Activated T-cell treated with anti-CD3 and anti-CD28 coated beads for 4 hours (primary cell): ENCODE measurements around the gene FARSB.
"Not testable (repeated sequence)": the region's sequence is repeated elsewhere in the genome, so short reads cannot be mapped to it uniquely, and the experiment has no call there.

Experiments used
- DNase-seq: peaks from one replicate; pipeline ENCODE4 v3.0.0-alpha.2; 2020

FARSB gene

DNA sequence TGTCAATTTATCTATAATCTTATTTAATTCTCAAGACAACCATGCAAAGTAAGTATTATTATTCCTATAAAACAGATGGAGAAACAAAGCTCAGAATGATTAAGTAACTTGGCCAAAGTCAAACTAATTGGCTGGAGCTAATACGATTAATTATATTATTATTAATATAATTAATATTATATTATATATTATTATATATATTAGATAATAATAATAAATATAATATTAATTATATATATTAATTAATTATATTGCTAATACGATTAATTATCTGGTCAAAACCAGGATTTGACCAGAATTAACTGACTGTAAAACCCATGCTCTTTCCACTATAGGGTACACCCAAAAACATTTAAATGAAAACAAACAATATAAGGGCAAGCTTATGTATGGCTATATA, 52.4 kb downstream of the FARSB start:
- DNase-seq, result no peak

DNA sequence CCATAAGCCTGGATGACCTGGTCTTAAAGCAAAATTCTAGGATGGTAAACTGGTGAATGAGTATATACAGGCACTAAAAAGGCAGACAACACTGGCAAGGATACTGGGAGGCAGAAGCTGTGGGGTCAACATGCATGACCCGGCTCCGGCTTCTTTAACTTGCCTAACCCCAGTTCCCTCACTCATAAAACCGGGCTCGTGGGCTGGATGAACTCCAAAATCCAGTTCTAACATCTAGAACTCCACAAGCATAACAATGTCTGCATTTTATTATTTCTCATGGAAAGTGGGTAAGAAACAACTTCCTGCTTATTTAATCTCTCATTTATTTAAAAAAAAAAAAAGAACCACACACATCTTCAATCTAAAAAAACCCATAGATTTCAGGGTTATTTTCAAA, 57.3 kb downstream of the FARSB start:
- no peak for DNase-seq

DNA sequence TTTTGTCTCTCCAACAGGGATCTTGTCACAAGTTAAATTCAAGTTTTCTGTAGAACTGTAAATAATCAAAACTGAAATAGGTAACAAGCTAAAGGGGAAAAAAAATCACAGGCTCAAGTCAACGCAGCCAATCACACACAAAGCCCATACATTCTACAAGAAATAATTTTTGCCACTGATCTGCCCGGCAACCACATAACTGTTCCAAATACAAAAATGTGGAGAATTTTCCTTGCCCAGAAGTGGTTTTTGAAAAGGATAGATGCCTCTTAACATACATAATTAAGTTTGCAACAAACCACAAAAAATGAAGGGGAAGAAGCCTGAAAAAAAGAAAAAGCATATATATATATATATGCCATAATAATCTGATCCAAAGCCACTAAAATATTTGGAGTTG, 60.3 kb downstream of the FARSB start:
- DNase-seq, result no peak

DNA sequence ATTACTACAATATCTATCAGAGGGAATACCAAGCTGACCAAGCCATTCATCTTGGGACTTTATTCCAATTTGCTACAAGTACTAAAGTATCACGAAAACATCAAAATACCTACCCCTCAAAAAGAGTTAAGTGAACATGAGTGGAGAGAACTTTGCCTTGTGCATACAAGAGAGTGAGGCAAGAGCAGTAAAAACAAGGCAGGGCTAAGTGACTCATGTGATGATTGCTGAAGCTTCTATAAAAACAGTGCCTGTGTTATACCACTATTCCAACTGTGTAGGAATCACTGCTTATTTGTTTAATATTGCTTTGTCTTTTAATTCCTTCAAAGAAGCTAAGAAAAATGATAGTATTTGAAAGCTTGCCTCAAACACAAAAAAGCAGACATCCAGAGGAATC, 61.2 kb downstream of the FARSB start:
- DNase-seq, result no peak

DNA sequence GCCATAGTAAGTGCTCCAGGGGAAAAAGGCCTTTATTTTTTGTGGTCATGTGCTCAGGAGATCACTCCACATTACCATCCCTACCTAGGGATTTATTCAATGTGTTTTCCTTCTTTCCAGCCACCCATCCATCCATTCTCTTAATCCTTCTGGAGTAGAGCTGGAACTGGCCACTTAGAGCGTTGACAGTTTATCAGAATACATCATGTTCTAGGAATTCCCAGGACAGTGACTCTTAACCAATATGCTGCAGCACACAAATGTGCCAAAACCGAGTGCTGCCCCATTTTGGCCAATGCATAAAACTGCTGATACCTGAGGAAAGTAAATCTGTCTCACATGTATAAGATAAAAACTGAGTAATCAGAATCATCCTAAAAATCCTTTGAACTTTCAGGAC, 63.7 kb downstream of the FARSB start:
- DNase-seq, result no peak

DNA sequence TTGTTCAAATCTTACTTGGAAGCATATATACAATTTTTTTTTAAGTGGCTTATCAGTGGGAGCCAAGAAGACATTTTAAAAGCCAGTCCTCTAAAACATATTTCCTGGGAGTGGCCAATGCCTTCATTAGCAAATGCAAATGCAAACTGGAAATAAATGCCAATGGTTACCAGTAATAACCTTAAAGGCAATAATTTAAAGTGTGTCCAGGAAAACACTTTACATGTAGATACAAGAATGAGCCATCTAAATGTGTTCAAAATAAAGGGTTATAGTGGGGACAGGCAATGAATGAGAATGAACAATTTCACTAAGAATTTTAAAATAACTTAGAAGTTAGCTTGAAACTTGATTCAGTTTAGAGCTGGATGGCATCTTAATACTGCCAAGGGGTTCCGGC, 64.2 kb downstream of the FARSB start:
- DNase-seq, result no peak

DNA sequence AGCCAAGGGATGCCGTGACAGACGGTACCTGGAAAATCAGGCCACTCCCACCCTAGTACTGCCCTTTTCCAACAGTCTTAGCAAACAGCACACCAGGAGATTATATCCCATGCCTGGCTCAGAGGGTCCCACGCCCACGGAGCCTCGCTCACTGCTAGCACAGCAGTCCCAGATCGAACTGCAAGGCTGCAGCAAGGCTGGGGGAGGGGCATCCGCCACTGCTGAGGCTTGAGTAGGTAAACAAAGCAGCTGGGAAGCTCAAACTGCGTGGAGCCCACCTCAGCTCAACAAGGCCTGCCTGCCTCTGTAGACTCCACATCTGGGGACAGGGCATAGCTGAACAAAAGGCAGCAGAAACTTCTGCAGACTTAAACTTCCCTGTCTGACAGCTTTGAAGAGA, 71.3 kb downstream of the FARSB start:
- not testable (repeated sequence) for DNase-seq

DNA sequence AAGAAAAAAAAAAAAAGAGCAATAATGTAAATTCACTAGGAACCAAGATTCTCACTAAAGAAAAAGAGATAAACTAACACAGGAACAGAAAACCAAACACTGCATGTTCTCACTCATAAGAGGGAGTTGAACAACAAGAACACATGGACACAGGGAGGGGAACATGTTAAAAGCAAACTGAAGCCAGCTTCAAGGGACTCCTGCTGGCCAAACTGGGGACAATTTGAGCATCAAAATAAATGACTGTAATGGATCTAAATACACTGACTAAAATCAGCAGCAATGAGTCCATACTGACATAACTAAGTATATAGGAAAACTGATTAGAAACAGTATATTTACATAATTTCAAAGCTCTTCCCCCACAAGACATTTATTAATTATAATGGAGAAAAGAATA, 73.0 kb downstream of the FARSB start:
- DNase-seq, result no peak

DNA sequence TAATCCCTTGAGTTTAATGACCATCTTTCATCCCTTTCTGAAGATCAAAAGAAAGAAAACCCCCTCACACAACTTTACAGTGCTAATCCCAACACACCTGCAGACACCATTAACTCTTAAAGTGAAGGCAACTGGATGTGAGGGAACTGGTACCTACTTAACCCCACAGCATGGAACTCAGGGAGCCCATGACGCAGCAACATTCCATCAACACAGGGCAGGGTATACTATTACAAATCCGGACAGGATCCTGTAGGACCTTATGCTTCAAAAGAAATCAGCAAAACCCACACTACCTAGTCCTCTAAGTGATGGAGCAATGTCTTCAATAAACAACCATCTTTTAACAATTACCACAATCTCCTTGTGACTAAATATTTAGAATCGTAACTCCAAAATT, 78.6 kb downstream of the FARSB start:
- no peak for DNase-seq

DNA sequence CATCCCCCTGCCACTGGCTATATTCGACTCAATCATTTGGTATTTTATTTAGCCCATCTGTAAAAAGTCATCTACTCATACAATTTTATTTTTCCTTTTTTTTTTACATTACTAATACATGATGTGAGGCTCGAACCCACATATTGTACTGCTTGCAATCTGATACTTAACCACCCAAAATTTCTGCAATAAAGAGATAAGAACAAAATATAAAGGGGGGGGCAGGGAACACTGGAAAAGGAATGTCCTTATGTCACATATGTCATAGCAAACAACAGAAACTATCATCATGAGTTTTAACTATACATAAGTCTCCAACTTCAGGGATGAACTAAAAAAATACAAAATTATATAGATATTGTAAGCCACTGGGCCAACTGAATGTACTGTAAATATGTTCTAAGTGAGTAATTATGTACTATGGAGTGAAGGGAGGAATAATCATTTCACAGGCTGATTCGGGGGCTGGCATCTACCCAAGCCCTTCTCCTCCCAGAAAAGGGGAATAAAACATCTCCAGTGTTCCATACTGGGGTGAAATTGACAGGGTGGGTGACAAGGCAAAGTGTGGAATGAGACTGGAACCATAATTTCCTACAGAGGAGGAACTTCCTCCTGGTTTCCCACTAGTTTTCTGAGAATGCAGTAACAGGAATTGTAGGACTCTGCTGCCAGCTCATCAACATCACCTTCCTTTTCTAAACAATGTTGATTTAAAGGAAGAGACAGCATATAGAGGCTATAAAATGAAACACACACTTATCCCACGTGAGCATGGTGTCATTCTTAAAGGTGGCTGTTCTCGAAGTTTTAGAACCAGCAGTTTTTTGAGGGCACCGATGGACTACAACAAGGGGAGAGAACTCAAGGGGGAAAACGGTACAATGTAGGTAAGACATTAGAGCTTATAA, 79.5 kb downstream of the FARSB start:
- no peak for DNase-seq

DNA sequence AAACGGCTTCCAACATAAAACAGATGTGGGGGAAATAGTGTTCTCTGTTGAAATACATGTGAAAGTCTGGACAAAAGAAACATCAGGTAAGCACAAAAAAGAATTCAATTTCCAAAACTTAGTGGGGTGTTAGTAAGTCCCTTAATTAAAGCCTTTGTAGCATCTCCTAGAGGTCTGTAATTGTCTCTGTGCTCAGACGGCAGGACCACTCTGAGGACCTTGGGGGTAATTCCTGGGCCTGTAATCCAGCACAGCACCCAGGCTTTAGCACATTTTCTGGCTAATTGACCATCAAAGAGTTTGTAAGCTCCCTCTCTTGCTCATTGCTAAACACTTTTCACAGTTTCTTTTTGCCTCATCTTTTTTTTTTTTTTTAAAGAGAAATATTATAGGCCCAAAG, 80.3 kb downstream of the FARSB start:
- no peak for DNase-seq

DNA sequence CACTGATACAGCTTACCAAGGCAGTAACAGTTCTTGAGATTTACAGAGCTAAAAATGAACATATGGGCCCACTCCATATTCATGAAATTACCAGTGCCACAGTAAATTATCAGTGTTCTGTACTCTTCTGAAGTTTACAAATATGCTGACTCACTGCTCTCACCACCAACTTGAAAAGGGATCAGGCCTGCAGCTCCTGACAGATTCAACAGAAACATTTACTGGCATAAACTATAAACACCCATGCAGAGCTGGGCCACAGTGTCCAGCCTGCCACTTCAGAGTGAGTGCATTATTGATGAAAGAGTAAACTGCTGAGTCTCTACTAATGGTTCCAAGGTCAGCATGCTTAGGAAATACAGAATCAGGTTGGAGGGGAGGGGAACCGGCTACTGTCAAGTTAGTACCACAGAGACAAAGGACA, 83.1 kb downstream of the FARSB start:
- no peak for DNase-seq

DNA sequence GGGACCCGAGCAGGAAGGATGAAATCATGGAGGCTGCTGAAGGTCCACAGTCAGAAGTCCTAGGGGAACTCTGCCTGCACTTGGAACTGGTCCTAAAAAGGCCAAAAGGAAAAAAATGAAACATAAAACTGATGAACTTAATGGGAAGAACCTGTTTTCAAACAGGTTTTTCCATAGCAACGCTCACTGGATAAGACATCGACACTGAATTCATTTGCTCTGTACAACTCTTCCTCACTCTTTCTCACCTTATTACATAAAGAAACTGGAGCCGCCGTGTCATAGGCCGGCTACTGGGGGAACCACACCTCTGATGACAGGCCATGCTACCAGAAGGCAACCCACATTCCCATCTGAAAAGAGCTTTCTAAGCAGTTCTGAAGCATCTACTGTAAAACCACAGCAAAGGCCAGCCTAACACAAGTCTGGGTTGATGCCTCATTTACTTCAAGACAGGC, 83.6 kb downstream of the FARSB start:
- no peak for DNase-seq

DNA sequence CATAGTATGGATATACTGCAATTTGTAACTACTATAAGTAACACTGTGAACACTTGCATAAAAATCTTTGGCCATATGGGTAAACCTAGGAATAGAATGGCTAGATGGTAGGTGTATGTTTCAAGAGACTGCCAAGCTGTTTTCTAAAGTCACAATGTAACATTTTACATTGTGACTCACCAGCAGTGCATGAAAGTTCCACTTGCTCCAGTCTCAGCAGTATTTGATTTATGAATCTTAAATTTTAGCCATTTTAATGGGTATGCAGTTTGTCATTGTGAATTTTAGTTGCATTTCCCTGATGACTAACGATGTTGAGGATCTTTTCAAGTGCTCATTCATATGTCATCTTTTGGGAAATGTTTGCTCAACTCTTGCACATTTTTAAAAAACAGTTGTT, 86.1 kb downstream of the FARSB start:
- DNase-seq, result no peak

DNA sequence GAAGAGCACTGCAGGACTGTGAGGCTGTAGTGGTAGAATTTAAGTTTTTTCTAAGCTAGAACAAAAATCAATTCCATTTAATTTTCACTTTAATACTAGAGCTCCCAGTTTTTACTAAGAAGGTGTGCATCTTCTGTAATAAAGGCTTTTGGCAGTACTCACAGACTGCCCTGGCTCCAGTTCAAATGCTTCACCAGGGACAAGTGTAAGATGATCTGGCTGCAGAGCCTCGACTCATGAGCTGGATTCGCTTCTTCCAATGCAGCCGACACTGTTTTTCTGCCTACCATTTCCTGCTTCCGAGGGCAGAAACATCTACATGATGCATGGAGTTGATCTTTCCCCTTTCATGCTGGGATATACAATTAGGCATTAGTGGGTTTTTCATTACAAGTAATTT, 87.0 kb downstream of the FARSB start:
- DNase-seq, result no peak

DNA sequence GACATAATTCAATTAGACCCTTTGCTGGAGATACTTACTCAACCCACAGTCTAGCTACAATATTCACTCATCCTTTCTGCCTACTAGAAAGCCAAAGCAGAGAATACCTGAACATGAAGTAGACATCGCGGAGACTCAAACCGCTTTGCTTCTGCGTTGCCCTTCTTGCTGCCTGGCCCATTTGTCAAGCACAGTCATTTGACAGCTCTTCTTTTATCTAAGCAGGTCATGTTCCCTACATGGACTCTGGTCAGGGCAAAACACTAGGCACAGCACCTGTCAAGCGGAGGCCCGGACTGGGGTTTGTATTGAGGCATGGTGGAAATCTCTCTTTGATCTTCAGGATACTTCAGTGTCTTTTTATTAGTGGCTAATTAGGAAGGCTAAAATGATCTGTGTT, 89.7 kb downstream of the FARSB start:
- DNase-seq, result no peak

DNA sequence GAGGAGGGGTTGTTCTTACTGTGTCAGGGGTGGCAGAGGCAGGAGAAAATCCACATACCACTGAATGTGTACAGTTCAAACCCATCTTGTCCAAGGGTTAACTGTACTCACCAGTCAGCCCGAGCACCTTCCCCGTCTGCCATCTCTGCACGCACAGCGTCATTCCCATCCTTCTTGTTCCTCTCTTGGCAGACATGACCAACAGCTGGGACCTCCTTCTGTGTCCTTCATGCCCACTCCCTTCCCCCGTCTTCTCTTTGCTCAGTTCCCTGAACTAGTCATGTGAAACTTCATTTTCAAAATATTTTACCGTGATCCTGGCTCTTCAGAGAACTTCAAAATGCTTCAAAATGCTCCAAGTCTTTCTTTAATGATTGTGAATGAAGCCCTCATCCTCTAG, 92.0 kb downstream of the FARSB start:
- DNase-seq, result no peak

DNA sequence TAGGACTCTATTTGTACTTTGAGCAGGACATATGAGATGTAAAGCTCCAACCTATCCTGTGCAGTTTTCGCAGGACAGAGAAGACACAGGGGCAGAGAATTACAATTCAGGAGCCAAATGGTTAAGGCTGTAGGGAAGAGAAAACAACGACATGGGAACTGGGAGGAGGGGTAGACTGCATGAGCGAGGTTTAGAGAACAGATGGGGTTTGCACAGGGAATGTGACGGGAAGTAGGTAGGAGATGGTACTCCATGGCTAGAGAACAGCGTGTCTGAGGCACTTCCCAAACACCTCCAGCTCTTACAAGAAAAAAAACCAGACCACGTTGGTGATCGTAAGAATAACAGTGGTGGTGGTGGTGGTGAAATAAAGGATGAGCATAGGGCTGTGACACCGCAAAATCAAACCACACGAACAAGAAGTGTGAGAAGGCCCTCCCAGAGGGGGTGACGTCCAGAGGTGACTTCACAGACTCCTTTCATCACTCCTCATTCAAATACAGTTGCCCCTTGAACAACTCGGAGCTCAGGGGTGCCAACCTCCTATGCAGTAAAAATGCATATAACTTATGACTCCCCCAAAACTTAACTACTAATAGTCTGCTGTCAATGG, 92.7 kb downstream of the FARSB start:
- DNase-seq, result no peak

DNA sequence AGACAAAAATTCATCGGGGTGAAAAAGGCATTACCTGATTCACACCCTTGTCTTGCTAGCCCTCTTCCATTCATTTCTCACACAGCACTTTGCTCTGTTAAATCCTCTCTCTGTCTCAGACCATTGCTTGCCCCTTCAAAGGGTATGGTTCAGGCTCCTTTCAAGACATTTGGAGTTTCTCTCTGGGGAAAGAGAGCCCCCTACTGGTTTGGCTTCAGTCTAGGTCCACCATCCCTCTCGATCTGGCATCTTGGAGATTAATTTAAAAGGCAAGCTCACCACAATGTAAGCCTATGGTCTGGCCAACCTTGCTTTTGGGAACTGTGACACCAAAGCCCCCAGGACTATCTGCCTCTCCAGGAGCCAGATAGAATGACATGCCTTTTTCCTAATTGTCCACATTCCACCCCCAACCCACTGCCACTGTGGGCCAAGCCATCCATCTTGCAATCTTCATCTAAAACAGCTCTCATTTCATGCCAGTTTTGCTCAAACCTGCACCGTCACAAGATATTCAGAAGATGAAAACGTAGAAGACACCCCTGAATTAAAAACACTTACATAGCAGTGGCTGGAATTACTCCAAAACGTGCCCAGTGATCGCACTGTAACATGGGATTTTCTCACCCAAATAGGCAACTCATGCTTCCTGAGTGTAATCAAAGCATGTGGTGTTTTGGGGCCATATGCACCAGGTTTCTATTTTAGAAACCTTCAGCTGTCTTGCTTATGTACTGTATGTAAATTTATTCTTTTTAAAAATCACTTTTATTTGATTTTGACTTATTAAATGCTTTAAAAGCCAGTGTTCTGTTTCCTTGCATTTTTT, 93.9 kb downstream of the FARSB start:
- peak; percentile 15 for DNase-seq

DNA sequence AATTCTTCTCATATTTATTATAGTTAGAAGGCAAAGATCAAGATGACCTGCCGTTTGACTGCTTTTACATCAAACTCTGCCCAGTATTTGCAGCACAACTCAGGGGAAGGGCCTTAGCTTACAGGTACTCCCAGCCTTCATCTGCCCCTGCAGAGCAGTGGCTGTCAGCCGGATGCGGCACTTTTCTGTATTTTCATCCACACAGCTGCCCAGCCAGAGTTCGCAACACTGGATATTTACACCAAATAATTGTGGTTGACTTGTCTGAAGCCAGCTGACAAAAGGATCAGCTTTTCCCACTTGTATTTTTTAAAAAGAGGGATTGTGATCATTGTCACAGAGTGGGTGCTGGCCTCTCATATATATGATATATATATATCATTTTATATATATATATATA, 94.7 kb downstream of the FARSB start:
- no peak for DNase-seq

DNA sequence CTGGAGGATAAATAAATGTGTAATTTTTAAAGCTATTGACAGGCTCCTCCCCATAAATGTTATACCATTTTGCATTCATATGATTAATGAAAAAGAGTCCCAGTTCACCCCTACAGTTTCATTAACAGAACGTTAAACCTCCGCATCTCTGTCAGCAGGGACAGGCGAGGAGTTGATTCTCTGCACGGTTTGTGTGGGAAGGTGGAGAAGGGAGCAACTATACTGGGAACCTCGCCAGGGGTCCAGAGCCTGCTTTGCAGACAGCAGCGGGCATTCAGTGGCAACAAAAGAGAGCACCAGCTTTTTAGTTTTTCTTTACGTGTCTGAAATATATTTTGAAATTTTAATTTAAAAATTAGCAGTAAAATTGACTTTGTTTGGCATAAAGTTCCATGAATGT, 101.4 kb downstream of the FARSB start:
- DNase-seq, result no peak

DNA sequence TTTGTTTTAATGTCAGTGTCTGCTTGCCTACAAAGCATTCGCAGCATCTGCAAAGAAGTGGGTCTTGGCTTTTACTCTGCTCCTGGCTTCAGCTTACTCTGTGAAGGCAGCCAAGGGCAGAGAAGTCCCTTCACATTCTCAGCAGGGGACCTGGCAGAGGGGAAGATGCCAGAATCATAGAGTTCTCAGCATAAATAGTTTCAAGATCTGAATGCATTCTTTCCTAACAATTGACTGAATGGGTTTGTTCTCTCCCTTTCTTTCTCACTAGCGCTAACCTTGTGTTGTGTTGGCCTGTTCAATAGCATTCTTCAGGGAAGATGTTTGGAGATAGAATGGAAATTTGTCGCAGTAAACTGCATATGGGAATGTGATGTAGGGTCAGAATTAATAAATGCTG, 106.9 kb downstream of the FARSB start:
- DNase-seq, result no peak

DNA sequence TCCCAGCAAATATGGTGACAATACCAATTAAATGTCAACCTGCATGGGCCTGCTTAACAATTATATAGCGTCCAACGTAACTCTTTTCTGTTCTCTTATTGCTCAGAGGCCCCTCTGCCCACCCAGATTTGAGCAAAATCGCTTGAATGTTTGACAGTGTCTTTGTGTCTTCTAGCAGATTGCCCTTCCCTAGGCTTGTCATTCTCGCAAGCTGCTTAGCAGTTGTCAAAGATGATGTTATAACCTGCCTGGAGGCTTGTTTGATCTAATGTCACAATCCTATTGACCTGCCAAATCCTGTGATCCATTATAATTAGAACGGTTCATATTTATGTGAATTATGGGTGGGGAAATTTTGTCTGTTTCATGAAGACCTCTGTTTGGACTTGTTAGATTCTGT, 108.8 kb downstream of the FARSB start:
- DNase-seq, result no peak
